GM15510 (cell line): Measurements from ENCODE around the gene LHX4.

Source experiments
- POLR2A ChIP-seq: IDR thresholded peaks from 3 replicates; pipeline ENCODE4 v1.6.1; 2011; ENCODE audit warnings: borderline replicate concordance; ENCODE audit not compliant: insufficient read length; ENCODE audit errors: extremely low read depth

Gene LHX4

GRCh38 chr1:180262628-180263488 lies 32.8 kb downstream of the LHX4 start:
- no peak for TF ChIP-seq POLR2A

GRCh38 chr1:180264595-180264994 lies 34.5 kb downstream of the LHX4 start:
- no peak for TF ChIP-seq POLR2A

- TF ChIP-seq POLR2A, result no peak
These were observed 35.1 kb downstream of the LHX4 start for GRCh38 chr1:180265201-180265600.

- no peak for TF ChIP-seq POLR2A
These were observed 35.8 kb downstream of the LHX4 start for GRCh38 chr1:180265871-180266270.

- no peak for TF ChIP-seq POLR2A
These were observed 36.5 kb downstream of the LHX4 start for GRCh38 chr1:180266275-180267210.

GRCh38 chr1:180267211-180267561 lies 37.1 kb downstream of the LHX4 start:
- TF ChIP-seq POLR2A, result no peak

GRCh38 chr1:180267761-180268555 lies 37.9 kb downstream of the LHX4 start:
- TF ChIP-seq POLR2A, result no peak

- TF ChIP-seq POLR2A, result no peak
These were observed 38.6 kb downstream of the LHX4 start for GRCh38 chr1:180268556-180269075.

- TF ChIP-seq POLR2A, result no peak
These were observed 39.8 kb downstream of the LHX4 start for GRCh38 chr1:180269645-180270529.

GRCh38 chr1:180270530-180271271 lies 40.6 kb downstream of the LHX4 start:
- no peak for TF ChIP-seq POLR2A

GRCh38 chr1:180271272-180272255 lies 41.5 kb downstream of the LHX4 start:
- no peak for TF ChIP-seq POLR2A

GRCh38 chr1:180272395-180272794 lies 42.3 kb downstream of the LHX4 start:
- TF ChIP-seq POLR2A, result no peak
